AG09319 (cell line): ENCODE measurements around the gene TAF11L2.
"Not testable (repeated sequence)": the region's sequence is repeated elsewhere in the genome, so short reads cannot be mapped to it uniquely, and the experiment has no call there.

Source experiments
- DNase-seq: peaks from one replicate; pipeline ENCODE4 v3.0.0-alpha.2; 2010; ENCODE audit warnings: low read depth; ENCODE audit errors: extremely low read depth
- TF ChIP-seq, protein P1 (sequence below): IDR thresholded peaks from 2 replicates; pipeline ENCODE4 v1.5.1; 2011; ENCODE audit warnings: low read depth, mild to moderate bottlenecking, inconsistent platforms, low read length, moderate library complexity

The TAF11L2 gene

GRCh38 chr5:17477573-17478265 is 20.3 kb upstream of the TAF11L2 start:
- DNase-seq, result no peak
- TF ChIP-seq, protein P1, sequence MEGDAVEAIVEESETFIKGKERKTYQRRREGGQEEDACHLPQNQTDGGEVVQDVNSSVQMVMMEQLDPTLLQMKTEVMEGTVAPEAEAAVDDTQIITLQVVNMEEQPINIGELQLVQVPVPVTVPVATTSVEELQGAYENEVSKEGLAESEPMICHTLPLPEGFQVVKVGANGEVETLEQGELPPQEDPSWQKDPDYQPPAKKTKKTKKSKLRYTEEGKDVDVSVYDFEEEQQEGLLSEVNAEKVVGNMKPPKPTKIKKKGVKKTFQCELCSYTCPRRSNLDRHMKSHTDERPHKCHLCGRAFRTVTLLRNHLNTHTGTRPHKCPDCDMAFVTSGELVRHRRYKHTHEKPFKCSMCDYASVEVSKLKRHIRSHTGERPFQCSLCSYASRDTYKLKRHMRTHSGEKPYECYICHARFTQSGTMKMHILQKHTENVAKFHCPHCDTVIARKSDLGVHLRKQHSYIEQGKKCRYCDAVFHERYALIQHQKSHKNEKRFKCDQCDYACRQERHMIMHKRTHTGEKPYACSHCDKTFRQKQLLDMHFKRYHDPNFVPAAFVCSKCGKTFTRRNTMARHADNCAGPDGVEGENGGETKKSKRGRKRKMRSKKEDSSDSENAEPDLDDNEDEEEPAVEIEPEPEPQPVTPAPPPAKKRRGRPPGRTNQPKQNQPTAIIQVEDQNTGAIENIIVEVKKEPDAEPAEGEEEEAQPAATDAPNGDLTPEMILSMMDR, result no peak

DNA sequence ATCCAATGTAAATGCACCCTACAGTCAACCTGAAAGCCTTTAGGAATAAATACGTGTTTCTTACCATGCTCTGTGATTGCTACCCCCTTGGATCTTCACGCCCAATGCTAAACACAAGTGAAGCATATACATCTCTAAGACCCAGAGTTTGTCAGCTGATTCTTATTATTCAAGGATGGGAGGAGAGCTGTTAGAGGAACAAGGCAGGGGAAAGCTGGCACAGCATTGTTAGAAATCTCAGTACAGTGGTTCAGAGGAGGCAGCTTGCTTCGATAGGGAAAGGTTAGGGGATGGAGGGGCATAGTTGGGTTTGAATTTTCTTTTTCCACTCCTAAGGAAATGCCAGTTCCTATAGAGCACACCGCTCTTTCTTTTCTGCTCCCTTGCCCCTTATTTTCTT is 16.7 kb upstream of the TAF11L2 start:
- DNase-seq, result no peak
- TF ChIP-seq, protein P1, result no peak

DNA sequence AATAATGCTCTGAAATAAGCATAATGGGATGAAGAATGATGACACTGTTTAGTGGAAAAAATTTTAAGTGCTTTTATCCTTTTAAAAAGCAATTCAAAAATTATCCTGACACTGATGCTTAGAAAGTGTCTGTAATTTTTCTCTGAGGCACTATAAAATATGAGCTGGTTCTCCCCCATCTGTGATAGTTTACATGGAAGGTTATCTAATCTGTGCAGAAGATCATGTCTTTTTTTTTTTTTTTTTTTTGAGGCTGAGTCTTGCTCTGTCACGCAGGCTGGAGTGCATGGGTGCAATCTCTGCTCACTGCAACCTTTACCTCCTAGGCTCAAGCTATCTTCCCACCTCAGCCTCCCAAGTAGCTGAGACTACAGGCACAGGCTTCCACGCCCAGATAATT is 15.2 kb upstream of the TAF11L2 start:
- TF ChIP-seq, protein P1, result no peak
- DNase-seq, result no peak

DNA sequence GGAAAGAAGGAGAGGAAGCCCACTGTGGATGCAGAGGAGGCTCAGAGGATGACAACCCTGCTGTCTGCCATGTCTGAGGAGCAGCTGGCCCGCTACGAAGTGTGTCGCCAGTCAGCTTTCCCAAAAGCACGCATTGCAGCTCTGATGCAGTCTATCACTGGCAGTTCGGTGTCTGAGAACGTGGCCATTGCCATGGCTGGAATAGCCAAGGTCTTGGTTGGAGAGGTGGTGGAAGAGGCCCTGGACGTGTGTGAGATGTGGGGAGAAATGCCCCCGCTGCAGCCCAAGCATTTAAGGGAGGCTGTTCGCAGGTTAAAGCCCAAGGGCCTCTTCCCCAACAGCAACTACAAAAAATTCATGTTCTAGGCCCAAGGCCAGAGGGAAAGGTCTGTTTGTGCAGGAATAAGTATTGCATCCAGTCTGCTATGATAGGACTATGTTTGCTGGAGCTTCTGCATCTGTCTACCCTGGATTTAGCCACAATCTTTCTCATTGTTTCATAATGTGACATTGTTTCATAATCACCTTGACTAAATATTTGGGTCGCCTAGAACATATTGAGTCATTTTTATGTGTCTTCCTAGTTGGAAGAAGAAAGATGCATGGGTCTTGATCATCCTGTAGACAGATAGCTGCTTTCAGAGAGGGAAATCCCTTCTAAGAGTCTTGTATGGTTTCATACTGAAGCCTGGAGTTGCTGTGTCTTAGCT is 11.4 kb upstream of the TAF11L2 start:
- not testable (repeated sequence) for DNase-seq

DNA sequence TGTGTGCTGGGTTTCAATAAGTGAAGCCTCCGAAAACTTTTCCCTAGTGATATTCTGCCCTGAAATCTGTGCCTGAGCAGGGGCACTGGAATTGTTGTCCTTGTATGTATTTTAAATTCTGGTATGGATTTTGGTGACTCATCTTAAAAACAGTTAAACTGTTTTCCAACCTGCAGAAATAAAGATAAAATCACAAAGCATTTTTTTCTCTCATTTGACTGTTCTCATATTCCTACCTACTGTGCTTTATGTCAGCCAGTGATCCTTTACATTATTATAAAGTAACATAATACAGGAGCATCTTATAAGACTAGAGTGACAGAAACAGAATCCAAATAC is 10.9 kb upstream of the TAF11L2 start:
- DNase-seq, result no peak

GRCh38 chr5:17491257-17491656 is 6.8 kb upstream of the TAF11L2 start:
- not testable (repeated sequence) for DNase-seq

More for the DNA sequence above, 10.9 kb upstream of the TAF11L2 start:
- TF ChIP-seq, protein P1, result no peak

GRCh38 chr5:17492770-17493169 is 5.3 kb upstream of the TAF11L2 start:
- DNase-seq, result no peak
- TF ChIP-seq, protein P1, result no peak

- TF ChIP-seq, protein P1, result no peak
- no peak for DNase-seq
These were observed 585 bp upstream of the TAF11L2 start for GRCh38 chr5:17497446-17497845.
